IPS-20b (cell line): Measurements from ENCODE around the gene INSIG2.

Experiments used
- H3K27ac ChIP-seq: one replicate; pipeline ENCODE4 v1.5.1; 2013; ENCODE audit warnings: low read length
- H3K27me3 ChIP-seq: 2 replicates; pipeline ENCODE4 v1.6.1; 2013; ENCODE audit warnings: mild to moderate bottlenecking, low read length, inconsistent platforms; ENCODE audit not compliant: insufficient read depth
- H3K36me3 ChIP-seq: 2 replicates; pipeline ENCODE4 v1.6.1; 2013; ENCODE audit warnings: low read depth, mild to moderate bottlenecking, inconsistent platforms, low read length, moderate library complexity; ENCODE audit not compliant: insufficient read depth
- H3K4me1 ChIP-seq: 2 replicates; pipeline ENCODE4 v1.6.1; 2013; ENCODE audit warnings: mild to moderate bottlenecking, control low read depth, inconsistent platforms, low read length, moderate library complexity; ENCODE audit not compliant: insufficient read depth
- H3K4me3 ChIP-seq: 2 replicates; pipeline ENCODE4 v1.5.1; 2013; ENCODE audit warnings: mild to moderate bottlenecking, low read length, inconsistent platforms
- H3K9ac ChIP-seq: 2 replicates; pipeline ENCODE4 v1.6.1; 2013; ENCODE audit warnings: low read depth, mild to moderate bottlenecking, inconsistent platforms, low read length, moderate library complexity
- H3K9me3 ChIP-seq: 2 replicates; pipeline ENCODE4 v1.6.1; 2013; ENCODE audit warnings: mild to moderate bottlenecking, low read depth, low read length, inconsistent platforms; ENCODE audit not compliant: insufficient read depth

INSIG2 gene

DNA sequence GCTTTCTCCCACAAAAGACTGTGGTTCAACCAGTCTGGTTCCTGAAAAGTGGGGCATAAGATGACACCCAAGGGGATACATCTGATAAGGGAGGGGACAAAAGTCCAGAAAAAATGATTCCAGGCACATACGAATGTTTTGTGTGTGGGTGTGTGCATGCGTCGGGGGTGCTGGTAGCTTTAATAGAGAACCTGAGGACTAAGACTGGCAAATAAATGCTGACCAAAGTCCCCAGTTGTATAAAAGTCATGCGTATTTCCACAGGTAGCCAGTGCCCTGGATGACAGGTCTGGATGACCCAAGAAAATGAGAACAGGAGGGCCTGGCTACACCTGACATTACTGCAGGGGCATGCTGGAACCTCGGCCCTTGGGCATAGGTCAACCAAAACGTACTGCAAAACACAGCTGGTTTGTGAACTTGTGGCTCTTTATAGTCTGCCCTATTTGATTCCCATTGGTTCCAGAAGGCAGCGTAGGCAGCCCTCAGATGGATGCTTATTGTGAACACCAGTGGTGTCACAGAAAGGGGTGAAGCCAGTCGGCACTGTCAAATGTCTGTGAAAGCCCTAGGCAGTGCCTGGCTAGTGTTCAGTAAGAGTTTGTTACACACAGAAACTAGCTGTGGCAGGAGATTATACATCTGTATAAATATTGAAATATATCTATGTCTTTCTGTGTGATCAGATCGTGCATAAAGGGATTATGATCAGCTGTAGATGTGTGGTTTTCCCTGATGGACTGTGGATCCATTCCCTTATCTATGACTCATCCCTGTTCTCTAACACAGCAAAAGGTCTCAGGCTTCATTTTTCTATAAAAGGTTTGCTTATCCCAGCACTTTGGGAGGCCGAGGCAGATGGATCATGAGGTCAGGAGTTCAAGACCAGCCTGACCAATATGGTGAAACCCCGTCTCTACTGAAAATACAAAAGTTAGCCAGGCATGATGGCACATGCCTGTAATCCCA, 58.3 kb downstream of the INSIG2 start:
- Histone ChIP-seq H3K27me3 (no peaks in the 10 kb centered on the region), H3K4me3 (no peak overlapping the region), H3K36me3 (no peaks in the 10 kb centered on the region), H3K9ac (no peak overlapping the region), H3K9me3 (no peaks in the 10 kb centered on the region), H3K27ac (no peak overlapping the region), H3K4me1 (no peaks in the 10 kb centered on the region)

- Histone ChIP-seq H3K27me3 (no peaks in the 10 kb centered on the region), H3K4me1 (no peaks in the 10 kb centered on the region), H3K36me3 (no peaks in the 10 kb centered on the region), H3K9me3 (no peaks in the 10 kb centered on the region), H3K4me3 (no peak overlapping the region), H3K27ac (no peak overlapping the region), H3K9ac (no peak overlapping the region)
Observed at GRCh38 chr2:118148133-118148532, 59.9 kb downstream of the INSIG2 start.

DNA sequence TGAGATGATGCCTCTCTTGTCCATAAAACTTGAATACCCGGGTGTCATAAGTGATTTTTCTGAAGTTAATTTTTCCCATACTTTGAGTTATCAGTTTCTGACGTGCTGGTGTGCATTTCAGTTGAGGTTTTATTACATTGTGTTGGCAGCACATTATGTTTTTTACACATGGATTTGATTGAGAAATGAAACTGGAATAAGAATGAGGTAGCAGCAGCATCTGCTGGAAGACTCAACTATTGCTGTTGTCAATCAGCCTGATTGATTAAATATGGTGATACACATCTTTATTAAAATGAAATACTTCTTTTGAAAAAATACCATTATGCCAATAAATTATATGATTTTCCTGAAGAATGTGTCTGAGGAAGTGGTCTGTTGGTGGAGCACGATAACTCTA, 60.5 kb downstream of the INSIG2 start:
- H3K27me3 ChIP-seq: no peaks in the 10 kb centered on the region
- H3K4me3 ChIP-seq: no peak overlapping the region
- H3K9me3 ChIP-seq: no peaks in the 10 kb centered on the region
- no peaks in the 10 kb centered on the region for H3K36me3 ChIP-seq
- no peak overlapping the region for H3K27ac ChIP-seq
- no peak overlapping the region for H3K9ac ChIP-seq
- no peaks in the 10 kb centered on the region for H3K4me1 ChIP-seq

- no peaks in the 10 kb centered on the region for H3K4me1 ChIP-seq
Observed at GRCh38 chr2:118150294-118150693, 62.0 kb downstream of the INSIG2 start.

DNA sequence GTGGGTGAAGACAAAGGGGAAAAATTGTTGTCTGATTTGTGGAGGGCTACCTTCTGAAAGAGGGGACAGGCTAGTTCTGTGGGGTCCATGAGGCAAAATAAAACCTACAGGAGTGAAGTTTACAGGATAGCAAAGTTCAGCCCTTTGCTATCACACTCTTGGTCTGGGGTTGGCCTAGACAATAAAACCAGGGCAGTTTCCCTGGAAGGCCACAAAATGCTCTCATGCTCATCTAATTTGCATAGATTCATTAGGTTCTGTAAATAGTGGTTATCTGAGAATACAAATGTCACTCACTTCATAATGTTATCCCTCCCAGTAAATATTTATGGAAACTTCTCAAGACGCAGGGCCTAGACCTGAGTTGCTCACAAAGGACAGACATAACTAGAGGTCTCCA, 63.6 kb downstream of the INSIG2 start:
- no peaks in the 10 kb centered on the region for H3K4me1 ChIP-seq
- no peaks in the 10 kb centered on the region for H3K36me3 ChIP-seq
- H3K4me3 ChIP-seq: no peak overlapping the region

More at GRCh38 chr2:118150294-118150693, 62.0 kb downstream of the INSIG2 start:
- no peaks in the 10 kb centered on the region for H3K27me3 ChIP-seq
- no peaks in the 10 kb centered on the region for H3K36me3 ChIP-seq
- no peaks in the 10 kb centered on the region for H3K9me3 ChIP-seq
- H3K9ac ChIP-seq: no peak overlapping the region
- H3K4me3 ChIP-seq: no peak overlapping the region
- no peak overlapping the region for H3K27ac ChIP-seq

GRCh38 chr2:118153433-118153832, 65.2 kb downstream of the INSIG2 start:
- H3K4me1 ChIP-seq: no peaks in the 10 kb centered on the region
- no peak overlapping the region for H3K4me3 ChIP-seq
- H3K9ac ChIP-seq: no peak overlapping the region
- no peaks in the 10 kb centered on the region for H3K27me3 ChIP-seq
- H3K27ac ChIP-seq: no peak overlapping the region
- no peaks in the 10 kb centered on the region for H3K36me3 ChIP-seq
- no peaks in the 10 kb centered on the region for H3K9me3 ChIP-seq

More for the DNA sequence above, 63.6 kb downstream of the INSIG2 start:
- no peaks in the 10 kb centered on the region for H3K27me3 ChIP-seq
- H3K27ac ChIP-seq: no peak overlapping the region
- H3K9ac ChIP-seq: no peak overlapping the region
- H3K9me3 ChIP-seq: no peaks in the 10 kb centered on the region

DNA sequence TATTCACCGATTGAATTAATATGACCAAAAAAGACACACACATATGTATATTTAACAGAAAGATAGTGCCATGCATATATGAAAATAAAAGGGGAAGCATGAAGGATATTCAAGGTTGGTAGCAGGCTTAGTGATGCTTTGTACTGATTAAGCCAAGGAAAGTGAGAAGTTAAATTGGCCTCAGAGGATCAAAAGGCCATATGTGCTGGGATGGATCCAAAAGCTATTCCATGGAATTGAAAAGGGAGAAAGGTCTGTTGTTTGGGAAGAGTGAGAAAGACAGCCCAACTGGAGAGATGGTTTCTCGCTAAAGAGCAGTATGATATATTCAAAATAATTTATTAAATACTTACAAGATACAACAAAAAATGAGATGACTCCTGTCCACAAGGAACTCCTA, 65.9 kb downstream of the INSIG2 start:
- no peak overlapping the region for H3K9ac ChIP-seq
- H3K27me3 ChIP-seq: no peaks in the 10 kb centered on the region
- H3K27ac ChIP-seq: no peak overlapping the region
- no peaks in the 10 kb centered on the region for H3K36me3 ChIP-seq
- no peaks in the 10 kb centered on the region for H3K4me1 ChIP-seq
- no peaks in the 10 kb centered on the region for H3K9me3 ChIP-seq
- H3K4me3 ChIP-seq: no peak overlapping the region
